ENCODE results near the gene TNRC18.
A peak's percentile ranks its signal among the peaks of the same experiment; 100 is the strongest.

TNRC18 gene

DNA sequence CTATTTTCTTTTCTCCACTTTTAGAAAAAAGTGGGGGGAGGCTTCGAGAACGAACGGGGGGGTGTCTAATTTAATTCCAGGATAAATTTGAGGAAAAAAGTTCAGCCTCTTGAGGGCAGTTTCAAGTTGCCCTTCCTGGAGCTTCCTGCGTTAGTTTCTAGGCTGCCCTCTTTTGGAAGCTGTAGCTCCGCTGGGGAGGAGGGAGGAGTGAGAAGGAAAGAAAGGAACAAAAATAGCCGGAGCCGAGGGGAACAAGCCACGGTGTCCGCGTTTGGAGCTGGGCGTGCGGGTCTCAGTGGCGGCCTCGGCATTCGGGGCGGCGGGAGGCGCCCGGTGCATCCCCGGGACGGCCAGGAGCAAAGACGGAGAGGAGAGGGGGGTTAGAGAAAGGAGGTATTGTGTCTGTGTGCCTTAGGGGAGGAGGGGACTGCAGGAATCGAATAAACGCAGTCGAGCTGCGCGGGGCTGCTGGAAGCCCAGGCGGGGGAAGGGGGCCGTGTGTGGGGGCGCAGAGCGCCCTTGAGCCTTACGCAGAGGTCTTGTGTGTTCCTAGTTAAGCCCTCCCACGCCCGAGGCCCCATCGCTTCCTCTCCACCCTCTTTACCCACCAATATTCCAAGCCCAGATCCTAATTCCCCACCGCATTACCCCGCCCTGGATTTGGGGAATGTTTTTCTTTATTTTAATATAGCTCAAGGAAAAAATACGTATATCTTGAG is 2.0 kb upstream of the TNRC18 start:
- no peak for DNase-seq

DNA sequence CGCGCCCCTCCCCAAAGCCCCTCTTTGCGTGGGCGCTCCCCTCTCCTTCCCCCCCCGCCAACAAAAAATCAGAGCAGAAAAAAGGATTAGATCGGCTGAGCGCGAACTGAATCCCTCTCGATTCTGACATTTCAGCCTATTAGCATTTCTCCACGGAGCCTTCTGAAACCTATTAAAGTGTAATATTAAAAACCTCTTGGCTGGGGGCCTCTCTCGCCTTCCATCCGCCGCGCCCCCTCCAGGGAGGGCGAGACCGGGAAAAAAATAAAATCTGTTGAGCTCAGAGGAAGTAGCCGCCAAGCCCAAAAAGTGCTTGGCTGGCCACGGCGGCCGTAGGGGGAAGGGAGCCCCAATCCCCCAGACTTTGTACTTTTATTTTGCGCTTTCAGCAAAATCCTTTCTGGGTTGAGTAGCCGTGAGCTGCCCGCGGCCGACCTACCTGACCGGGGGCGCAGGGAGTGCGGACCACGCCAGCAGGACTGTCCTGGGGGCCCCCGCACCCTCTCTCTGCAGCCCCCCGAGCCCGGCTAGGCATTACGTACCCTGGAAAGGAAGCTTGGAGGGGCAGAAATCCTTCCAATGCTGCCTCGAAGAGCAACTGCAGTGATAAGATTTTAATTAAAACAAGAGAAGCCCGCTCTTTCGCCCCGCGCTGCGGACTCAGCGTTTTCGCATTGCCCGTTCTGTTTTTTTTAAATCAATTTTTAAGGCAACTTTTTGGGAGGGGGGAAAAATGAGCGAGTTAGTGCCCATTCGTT is 1.3 kb upstream of the TNRC18 start:
- DNase-seq = peak; percentile 6

DNA sequence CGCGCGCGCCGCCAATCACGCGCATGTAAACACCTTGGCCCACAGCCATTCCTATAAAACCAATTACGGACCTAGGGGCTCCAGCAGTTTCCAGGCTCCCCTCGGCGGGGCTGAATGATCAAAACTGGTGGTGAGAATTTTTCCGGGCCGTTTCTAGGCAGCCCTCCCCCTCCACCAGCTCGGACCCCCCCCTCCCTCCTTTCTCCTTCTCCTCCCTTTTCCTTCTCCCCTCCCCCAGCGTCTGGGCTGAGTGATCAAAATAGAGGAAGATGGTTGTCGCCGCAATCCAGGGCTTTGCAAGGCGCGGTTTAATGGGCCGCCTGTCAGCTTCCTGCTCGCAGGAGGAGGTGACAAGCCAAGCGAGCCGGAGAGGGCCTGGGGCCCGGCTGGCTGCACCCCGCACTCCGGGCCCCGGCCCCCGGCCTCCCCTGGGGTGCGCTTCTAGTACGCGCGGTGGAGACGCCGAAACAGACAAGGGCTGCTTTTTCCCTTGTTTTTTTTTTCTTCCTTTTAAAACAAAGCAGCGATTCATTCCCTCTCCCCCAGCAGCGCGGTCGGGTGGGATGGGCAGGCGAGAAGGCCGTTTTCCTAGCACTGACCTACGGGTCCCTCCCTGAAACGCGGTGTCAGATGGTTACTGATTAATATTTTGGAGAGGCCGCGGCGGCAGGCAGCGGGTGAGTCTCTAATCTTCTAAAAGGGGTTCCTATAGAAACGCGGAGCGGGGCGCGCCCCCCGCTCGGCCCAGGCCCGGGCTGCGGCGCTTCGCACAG is 528 bp upstream of the TNRC18 start:
- peak; percentile 54 for DNase-seq

DNA sequence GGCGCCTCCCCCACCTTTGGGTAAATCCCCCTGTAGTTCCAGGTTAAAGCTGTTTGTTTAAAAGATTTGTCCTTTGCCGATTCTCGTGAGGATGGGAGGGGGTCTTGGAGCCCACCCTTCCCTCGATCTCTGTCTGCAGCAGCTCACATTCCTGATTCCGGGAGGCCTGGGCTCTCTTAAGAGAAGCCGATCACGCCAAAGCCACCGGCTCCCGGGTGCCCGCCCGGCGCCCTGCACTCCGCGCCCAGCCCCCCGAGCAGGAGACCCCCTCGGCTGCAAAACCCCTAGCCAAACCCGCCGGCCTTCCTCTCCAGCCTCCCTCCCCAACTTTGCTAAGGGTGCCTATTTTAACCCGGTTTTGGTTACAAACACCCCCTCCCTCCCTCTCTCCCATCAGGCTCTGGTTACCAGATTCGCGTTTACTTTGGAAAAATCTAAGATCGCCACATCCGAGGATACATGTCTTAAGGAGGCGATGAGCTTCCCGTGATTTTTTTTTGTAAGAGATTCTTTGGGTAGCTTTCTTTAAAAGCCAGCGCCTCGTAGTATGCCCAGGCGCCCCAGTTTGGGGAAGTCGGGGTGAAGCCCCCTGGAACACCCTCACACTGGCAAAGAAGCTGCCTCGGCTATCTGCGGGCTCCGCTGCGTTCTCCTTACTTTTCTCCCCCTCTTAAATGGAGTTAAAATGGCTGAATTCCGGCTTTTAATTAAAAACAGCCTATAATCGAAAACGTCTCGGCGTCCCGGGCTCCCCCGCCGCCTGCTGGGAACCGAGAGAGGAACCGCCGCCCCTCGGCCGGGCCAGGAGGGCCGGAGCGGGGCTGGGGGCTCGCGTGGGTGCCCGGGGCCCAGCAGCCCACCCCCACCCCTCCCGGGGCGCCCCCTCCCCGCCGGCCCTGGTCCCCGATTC is 983 bp downstream of the TNRC18 start:
- DNase-seq = no peak

DNA sequence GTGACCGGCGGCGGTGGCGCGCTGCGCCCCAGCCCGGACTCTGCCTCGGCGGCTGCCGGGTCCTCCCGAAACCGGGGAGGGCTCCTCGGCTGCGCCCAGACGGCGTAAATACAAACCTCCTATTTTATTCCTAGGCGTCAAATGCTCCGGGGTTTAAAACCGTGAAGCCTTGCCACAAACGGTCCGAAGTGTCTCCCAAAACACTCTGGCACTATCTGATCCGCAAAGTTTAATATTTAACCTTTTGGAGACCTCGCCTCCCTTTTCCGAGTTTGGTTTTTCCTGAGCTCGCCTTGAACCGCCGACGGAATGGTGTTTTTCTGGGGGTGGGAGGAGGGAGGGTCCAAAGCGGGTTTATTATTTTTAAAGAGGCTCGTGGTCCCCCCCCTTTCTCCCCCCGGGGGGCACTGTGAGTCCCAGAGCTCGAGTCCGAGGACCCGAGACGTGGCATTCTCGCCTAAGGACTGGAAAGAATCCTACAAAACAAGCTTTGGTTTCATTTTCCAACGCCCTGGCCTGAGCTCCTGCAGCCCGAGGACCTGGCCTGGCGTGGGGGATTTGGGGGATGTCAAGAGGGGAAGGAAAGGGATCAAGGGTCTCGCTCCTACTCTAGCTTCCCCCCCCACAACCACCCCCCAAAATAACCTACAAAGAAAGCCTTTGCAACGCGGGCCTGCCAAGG is 1.8 kb downstream of the TNRC18 start:
- DNase-seq = peak; percentile 21

DNA sequence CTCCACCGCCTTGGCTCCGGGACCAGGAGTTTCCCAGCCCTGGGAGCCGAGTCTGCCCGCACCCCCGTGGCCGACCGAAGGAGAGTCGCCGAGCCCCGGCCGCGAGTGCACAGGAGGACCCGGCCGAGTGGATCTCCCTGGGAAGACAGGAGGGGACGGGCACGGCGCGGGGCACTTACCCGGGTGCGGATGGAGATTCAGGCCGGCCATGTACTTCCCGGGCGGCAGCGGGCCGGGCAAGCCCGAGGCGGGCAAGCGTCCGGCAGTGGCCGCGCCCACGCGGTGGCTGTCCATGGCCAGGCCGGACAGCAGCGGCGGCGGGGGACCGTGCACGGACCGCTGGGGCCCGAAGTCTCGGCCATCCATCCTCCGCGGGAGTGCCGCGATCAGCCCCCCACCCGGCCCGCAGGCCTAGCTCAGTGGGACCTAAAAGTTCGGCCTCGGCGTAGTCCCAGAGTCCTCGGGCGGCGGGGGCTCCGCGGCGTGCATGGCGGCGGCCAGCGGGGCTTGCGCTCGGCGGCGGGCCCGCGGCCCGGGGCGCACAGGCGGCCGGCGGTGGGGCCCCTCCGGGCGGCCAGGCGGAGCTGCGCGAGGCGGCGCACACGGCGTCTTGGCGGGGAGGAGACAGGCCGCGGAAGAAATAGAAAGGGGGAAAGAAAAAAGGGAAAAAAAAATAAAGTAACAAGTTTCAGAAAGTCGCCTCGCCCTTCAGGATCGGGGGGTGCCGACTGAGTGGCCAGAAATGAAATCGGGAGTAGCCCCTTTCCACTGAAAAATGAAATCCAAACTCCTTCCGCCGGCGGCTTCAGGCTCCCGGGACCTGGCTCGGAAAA is 2.5 kb downstream of the TNRC18 start:
- DNase-seq = peak; percentile 32

DNA sequence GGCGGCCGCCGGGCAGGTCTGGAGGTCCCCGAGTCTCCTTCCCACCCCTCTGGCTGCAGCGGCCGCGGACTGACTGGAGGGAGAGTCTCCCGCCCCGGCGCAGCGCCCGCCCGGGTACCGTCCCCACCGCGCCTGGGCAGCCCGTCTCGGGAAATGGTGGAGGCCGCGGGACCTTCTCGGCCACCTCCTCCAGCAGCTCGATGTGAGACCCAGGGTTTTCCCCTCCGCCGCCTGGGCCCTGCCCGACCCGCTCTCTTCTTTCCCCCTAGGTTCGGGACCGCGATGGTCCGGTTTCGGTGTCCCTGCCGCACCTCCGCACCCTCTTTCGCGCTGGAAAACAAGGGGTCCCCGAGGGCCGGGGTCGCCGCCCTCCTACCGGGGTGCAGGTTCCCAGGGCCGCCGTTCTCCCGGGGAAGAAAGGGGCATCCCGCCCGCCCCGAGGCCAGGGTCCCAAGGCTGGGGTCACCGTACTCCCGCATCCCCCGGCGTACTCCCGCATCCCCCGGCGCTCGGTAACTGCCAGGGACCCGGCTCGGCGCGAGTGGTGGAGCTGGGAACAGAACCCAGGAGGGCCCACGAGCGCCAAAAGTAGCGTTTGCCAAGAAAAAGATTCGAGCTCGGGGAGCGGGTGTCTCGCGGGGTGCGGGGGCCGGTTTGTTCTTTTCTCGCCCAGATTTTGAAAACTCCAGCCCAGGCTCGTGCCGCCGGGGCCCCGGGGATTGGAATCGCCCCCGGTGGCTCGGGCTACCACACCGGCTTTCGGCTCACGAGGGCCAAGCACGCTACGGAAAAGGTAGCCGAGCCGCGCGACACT is 3.4 kb downstream of the TNRC18 start:
- DNase-seq = peak; percentile 15

DNA sequence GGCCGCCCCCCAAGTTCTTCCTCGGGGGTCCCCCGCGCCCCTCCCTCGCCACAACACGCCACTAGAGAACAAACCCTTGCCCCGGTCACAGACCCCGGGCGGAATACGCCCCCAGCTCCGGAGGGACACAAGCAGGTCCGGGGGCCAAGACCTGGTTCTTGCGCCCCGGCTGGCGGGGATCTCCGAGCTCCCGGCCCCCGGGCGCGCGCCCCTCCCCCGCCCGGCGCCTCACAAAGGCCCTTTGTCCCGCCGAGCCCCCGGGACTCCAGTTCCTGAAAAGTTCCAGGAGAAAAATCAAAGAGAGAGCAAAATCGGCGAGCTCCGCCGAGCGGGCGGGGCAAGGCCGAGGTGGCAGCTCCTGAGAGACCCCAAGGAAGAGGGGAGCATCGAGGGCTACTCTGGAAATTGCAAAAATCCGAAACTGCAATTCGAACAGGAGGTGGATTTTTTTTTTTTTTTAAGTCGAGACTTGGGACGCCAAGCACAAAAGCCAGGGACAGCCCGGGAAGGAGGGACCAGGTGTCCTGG is 4.0 kb downstream of the TNRC18 start:
- peak; percentile 3 for DNase-seq

DNA sequence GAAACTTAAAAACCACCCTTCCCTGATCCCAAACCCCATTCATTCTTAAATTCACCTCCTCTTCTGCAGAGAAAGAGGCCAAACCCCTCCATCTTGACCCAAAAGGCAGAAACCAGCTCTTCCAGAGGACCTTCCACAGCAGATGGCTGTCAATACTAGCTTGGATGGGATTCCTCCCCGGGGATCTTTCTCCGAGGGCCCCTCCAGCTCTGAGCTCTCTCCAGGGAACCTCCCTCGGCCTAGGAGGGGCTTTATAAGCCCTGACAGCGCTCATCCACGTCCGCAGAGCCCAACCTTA is 5.4 kb downstream of the TNRC18 start:
- no peak for DNase-seq

DNA sequence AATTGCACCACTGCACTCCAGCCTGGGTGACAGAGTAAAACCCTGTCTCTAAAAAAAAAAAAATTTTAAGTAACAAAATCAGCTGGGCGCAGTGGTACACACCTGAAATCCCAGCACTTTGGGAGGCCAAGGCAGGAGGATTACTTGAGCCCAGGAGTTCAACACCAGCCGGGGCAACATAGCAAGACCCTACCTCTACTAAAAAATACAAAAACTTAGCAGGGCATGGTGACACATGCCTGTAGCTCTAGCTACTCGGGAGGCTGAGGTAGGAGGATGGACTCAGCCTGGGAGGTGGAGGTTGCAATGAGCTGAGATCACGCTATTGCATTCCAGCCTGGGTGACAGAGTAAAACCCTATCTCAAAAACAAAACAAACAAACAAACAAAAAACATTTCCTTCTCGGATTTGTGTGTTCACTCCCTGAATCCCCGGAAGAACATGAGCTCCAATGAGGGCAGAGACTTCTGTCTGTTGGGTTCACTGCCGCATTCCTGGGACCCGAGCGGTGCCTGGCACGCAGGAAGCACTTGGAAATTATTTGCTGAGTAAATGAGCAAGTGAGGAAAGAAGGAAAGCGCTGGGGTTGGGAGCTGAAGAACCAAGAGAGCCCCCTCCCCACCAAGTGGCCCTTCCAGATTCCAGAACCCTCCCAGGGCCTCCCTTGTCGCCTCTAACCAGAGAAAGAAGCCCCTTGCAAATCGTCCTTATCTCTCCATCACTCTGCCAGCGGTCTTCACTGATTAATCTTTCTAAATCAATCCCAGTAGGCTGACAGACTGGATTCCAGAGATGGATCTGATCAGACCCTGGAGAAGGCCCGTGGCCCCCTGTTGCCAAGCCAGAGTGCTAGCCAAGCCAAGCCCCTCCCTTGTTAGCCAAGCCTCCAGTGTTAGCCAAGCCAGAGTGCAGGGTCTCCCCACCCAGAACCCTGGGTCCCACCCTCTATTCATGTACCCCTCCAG is 6.2 kb downstream of the TNRC18 start:
- no peak for DNase-seq

DNA sequence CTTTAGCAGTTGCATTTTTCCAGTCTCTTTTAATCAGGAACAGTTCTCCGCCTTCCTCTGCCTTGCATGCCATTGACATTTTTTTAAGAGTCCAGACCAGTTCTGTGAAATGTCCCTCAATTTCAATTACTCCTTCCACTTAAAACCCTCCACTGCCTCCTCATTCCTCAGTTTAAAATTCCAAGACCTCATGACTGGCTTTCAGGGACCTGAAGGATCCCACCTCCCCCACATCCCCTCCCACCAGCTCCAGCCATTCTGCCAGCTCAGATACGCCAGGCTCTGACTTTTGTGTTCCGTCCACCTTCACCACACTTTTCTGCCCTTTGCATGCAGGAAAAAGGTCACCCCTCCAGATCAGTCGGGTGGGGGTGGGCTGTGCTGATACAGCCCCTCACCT is 8.7 kb downstream of the TNRC18 start:
- DNase-seq = no peak

DNA sequence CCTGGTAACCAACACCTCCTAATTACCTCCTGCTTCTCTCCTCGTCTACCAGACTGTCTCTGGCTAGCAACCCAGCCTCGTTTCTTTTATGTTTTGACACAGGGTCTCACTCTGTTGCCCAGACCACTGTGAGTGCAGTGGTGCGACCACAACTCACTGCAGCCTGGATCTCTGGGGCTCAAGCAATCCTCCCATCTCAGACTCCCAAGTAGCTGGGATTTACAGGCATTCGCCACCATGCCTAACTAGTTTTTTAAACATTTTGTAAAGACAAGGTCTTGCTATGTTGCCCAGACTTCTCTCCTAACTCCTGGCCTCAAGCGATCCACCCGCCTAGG is 10.2 kb downstream of the TNRC18 start:
- no peak for DNase-seq

DNA sequence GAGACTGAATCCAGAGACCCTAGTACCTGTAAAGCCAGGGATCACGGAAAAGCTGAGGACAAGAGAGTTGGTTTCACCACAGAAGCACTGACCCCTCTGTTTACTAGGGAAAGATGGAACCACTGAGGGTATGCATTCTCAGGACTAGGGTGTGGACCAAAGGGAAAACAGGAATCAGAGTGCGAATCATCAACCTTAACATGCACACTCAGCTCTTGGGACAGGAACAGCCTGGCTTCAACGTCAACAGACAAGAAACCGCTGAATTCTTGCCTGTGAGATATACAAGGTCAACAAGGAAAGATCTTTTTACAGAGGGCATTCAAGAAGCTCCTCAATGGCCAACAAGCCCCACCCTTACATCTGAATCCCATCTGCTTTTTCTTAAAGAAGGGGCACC is 14.9 kb downstream of the TNRC18 start:
- no peak for DNase-seq

DNA sequence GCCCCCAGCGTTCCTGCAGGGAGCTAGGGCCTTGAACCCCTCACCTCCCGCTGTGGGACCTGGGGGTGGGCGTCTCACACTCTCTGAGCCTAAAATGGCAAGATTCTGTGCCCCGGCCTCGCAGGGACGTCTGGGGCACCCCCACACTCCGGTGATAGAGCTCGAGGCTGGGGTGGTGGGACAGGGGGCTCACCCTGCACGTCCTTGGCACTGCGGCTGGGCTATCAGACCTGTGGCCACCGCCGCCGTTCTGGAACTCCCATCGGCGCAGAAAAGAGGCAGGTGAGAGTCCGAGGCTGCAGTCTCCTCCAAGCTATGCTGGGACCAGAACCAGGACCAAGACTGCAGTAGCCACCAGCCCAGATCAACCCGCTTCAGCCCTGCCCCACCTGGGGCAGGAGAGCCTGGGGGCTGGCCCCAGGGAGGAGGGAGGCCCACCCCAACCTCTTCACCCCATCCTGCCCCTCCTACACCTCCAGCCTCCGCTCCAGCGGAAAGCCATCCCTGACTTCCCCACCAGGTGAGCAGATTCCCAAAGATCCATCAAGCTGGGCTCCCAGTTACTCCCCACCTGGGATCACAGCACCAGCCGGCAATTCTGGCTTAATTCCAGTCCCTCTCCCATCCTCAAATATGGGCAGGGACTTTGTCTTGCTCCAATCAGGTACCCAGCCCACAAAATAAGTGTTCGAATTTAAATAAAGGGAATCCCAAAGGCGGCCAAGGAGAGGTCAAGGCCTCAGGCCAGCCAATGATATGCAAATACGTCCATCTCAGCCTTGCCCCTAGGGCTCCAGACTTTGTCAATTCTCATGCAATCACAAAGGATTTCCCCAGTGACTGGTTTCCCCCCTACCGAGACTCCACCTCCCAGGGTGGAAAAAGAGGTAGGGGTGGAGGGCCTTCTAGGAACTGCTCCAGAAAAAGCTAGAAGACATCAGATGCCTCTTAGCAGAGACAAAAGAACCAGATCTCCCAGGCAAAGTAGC is 16.4 kb downstream of the TNRC18 start:
- DNase-seq = no peak

DNA sequence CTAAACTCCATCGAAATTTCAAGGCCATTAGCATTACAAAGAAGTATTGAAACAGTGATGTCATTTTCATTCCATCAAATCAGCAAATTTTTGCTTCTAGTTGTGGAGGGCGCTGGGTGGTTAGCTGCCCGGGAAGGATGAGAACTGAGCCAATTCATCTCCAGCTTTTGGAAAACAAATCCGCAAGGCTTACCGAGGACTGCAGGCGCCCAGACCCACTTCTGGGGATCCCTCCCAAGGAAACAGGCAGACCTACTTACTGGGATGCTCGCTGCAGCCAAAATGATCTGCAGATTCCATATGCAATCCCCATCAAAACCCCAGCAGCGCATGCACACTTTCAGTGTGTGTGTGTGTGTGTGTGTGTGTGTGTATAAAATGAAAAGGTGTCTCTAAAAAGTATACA is 19.2 kb downstream of the TNRC18 start:
- no peak for DNase-seq

DNA sequence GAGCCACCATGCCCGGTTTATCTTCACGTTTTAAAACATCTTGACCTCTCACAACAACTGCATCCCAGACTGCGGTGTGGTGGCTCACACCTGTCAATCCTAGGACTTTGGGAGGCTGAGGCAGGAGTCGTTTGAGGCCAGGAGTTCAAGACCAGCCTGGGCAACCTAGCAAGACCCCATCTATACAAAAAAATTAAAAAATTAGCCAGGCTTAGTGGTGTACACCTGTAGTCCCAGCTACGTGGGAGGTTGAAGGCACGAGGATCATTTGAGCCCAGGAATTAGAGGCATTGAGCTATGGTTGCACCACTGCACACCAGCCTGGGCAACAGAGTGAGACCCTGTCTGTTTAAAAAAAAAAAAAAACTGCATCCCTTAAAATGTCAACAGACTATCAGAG is 20.2 kb downstream of the TNRC18 start:
- DNase-seq = no peak

DNA sequence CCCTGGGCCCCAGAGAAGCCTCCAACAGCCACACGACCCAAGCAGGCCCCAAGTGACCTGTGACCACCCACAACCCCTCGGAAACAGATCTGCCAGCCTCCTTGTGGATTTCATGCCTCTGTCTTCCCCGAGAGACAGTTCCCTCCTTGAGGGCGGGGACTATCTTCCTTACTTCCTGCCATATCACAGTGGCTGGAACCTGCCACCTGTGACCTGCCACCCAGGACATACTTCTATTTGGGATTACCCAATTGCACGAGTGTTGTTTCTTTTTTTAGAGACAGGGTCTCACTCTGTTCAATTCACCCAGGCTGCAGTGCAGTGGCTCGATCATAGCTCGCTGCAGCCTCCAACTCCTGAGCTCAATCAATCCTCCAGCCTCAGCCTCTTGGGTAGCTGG is 25.9 kb downstream of the TNRC18 start:
- peak; percentile 10 for DNase-seq
